MM.1S (cell line): ENCODE measurements around the gene PIK3R1.

ENCODE experiments used
- DNase-seq: peaks from one replicate; pipeline ENCODE4 v3.0.0-alpha.2; 2015
- H2AFZ ChIP-seq: fragments of 300-600 bp; sonication (generic); 2 replicates; pipeline ENCODE4 v1.6.0; 2016; ENCODE audit warnings: antibody characterized with exemption, low read length
- H3F3A ChIP-seq: fragments of 300-600 bp; sonication (generic); 2 replicates; pipeline ENCODE4 v1.6.1; 2016; ENCODE audit warnings: mild to moderate bottlenecking, antibody characterized with exemption, low read length, moderate library complexity, mixed read lengths; ENCODE audit not compliant: insufficient read depth
- H3K27ac ChIP-seq: fragments of 300-600 bp; sonication (generic); 2 replicates; pipeline ENCODE4 v1.5.1; 2016; ENCODE audit warnings: mild to moderate bottlenecking, low read length
- H3K27me3 ChIP-seq: fragments of 300-600 bp; sonication (generic); replicated peaks from 2 replicates; pipeline ENCODE4 v1.6.0; 2016; ENCODE audit warnings: low read length; ENCODE audit not compliant: insufficient read depth
- H3K36me3 ChIP-seq: fragments of 300-600 bp; sonication (generic); replicated peaks from 2 replicates; pipeline ENCODE4 v1.6.1; 2016; ENCODE audit warnings: mild to moderate bottlenecking, low read length, mixed read lengths; ENCODE audit not compliant: insufficient read depth
- H3K4me1 ChIP-seq: fragments of 300-600 bp; sonication (generic); 2 replicates; pipeline ENCODE4 v1.6.1; 2016; ENCODE audit warnings: low read length, mixed read lengths
- H3K4me2 ChIP-seq: fragments of 300-600 bp; sonication (generic); 2 replicates; pipeline ENCODE4 v1.6.0; 2016; ENCODE audit warnings: low read depth, low read length
- H3K4me3 ChIP-seq: fragments of 300-600 bp; sonication (generic); 2 replicates; pipeline ENCODE4 v1.5.1; 2016; ENCODE audit warnings: low read length, mixed read lengths
- H3K79me2 ChIP-seq: fragments of 300-600 bp; sonication (generic); 2 replicates; pipeline ENCODE4 v1.6.1; 2016; ENCODE audit warnings: mixed run types, low read length, mixed read lengths
- H3K9ac ChIP-seq: fragments of 300-600 bp; sonication (generic); 2 replicates; pipeline ENCODE4 v1.6.1; 2016; ENCODE audit warnings: low read length, mixed read lengths
- H3K9me2 ChIP-seq: fragments of 300-600 bp; sonication (generic); replicated peaks from 2 replicates; pipeline ENCODE4 v1.6.1; 2016; ENCODE audit warnings: mild to moderate bottlenecking, low read length, mixed read lengths; ENCODE audit not compliant: insufficient read depth
- H3K9me3 ChIP-seq: fragments of 300-600 bp; sonication (generic); replicated peaks from 2 replicates; pipeline ENCODE4 v1.6.1; 2016; ENCODE audit warnings: mild to moderate bottlenecking, low read length, mixed read lengths; ENCODE audit not compliant: insufficient read depth
- H4K20me1 ChIP-seq: fragments of 300-600 bp; sonication (generic); 2 replicates; pipeline ENCODE4 v1.6.1; 2016; ENCODE audit warnings: mild to moderate bottlenecking, low read length, moderate library complexity, mixed read lengths; ENCODE audit not compliant: insufficient read depth
- CTCF ChIP-seq: fragments of 300-600 bp; sonication (generic); IDR thresholded peaks from 2 replicates; pipeline ENCODE4 v1.5.1; 2016; ENCODE audit warnings: antibody characterized with exemption, low read length, mixed read lengths
- EZH2 ChIP-seq: fragments of 300-600 bp; sonication (generic); optimal IDR thresholded peaks from 2 replicates; pipeline ENCODE3; 2017; ENCODE audit warnings: low read depth, mild to moderate bottlenecking, antibody characterized with exemption, low read length, mixed read lengths
- EZH2phosphoT487 ChIP-seq: fragments of 300-600 bp; sonication (generic); IDR thresholded peaks from 2 replicates; pipeline ENCODE4 v1.6.1; 2018; ENCODE audit warnings: antibody characterized with exemption, low read length

PIK3R1 gene

GRCh38 chr5:68225188-68225910, 9.8 kb downstream of the PIK3R1 start:
- no peak overlapping the region for H2AFZ ChIP-seq
- peaks cover 65% of the 10 kb centered on the region for H3K79me2 ChIP-seq
- no peak for TF ChIP-seq EZH2
- no peak for TF ChIP-seq EZH2phosphoT487
- TF ChIP-seq CTCF: no peak
- H3K4me1 ChIP-seq: no peaks in the 10 kb centered on the region
- no peaks in the 10 kb centered on the region for H3K27me3 ChIP-seq
- no peaks in the 10 kb centered on the region for H3K9me2 ChIP-seq
- no peaks in the 10 kb centered on the region for H3F3A ChIP-seq
- H3K4me2 ChIP-seq: no peak overlapping the region
- H3K9me3 ChIP-seq: no peaks in the 10 kb centered on the region
- H3K36me3 ChIP-seq: 0 out of 2 replicates have a peak, but pooled peaks cover 10% of the 10 kb centered on the region
- H3K4me3 ChIP-seq: no peak overlapping the region
- H4K20me1 ChIP-seq: 0 out of 2 replicates have a peak, but pooled peaks cover 7% of the 10 kb centered on the region
- no peak for DNase-seq
- no peak overlapping the region for H3K9ac ChIP-seq
- no peak overlapping the region for H3K27ac ChIP-seq

GRCh38 chr5:68225911-68226545, 10.5 kb downstream of the PIK3R1 start:
- H3K79me2 ChIP-seq: peaks cover 64% of the 10 kb centered on the region

DNA sequence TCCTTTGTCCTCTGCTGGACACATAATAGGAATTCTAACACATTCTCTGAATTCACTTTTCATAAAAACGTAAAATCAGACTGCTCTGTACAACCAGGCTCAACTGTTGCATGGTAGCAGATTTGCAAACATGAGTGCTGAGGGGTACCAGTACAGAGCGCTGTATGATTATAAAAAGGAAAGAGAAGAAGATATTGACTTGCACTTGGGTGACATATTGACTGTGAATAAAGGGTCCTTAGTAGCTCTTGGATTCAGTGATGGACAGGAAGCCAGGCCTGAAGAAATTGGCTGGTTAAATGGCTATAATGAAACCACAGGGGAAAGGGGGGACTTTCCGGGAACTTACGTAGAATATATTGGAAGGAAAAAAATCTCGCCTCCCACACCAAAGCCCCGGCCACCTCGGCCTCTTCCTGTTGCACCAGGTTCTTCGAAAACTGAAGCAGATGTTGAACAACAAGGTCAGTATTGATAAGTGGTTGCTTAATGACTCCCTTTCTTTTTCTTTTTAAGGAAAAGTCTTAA, 11.1 kb downstream of the PIK3R1 start:
- Histone ChIP-seq H3K4me2 (no peak overlapping the region), H3K36me3 (0 out of 2 replicates have a peak, but pooled peaks cover 10% of the 10 kb centered on the region), H3K27me3 (no peaks in the 10 kb centered on the region), H3K9me3 (no peaks in the 10 kb centered on the region), H3K9ac (no peak overlapping the region), H2AFZ (no peak overlapping the region), H3F3A (no peaks in the 10 kb centered on the region), H3K4me3 (no peak overlapping the region), H3K9me2 (no peaks in the 10 kb centered on the region), H3K27ac (no peak overlapping the region), H4K20me1 (0 out of 2 replicates have a peak, but pooled peaks cover 7% of the 10 kb centered on the region), H3K4me1 (no peaks in the 10 kb centered on the region), H3K79me2 (peaks cover 59% of the 10 kb centered on the region)
- no peak for DNase-seq
- TF ChIP-seq EZH2 (no peak), CTCF (no peak), EZH2phosphoT487 (no peak)

More at GRCh38 chr5:68225911-68226545, 10.5 kb downstream of the PIK3R1 start:
- 0 out of 2 replicates have a peak, but pooled peaks cover 10% of the 10 kb centered on the region for H3K36me3 ChIP-seq
- no peaks in the 10 kb centered on the region for H3F3A ChIP-seq
- H3K9me2 ChIP-seq: no peaks in the 10 kb centered on the region
- no peak overlapping the region for H3K27ac ChIP-seq
- H3K4me1 ChIP-seq: no peaks in the 10 kb centered on the region
- H3K27me3 ChIP-seq: no peaks in the 10 kb centered on the region
- no peak overlapping the region for H3K4me3 ChIP-seq
- TF ChIP-seq EZH2phosphoT487: no peak
- no peak for TF ChIP-seq CTCF
- no peak for TF ChIP-seq EZH2
- no peak for DNase-seq
- H3K9me3 ChIP-seq: no peaks in the 10 kb centered on the region
- H3K4me2 ChIP-seq: no peak overlapping the region
- 0 out of 2 replicates have a peak, but pooled peaks cover 7% of the 10 kb centered on the region for H4K20me1 ChIP-seq
- no peak overlapping the region for H3K9ac ChIP-seq
- no peak overlapping the region for H2AFZ ChIP-seq
